ENCODE data around the gene GGPS1. TPM values are rescaled to one million over a fixed set of nuclear protein-coding genes. Genes with fewer than 3 reads are reported as not detected.
"Not testable (repeated sequence)": the region's sequence is repeated elsewhere in the genome, so short reads cannot be mapped to it uniquely, and the experiment has no call there.

GGPS1 gene
- total and polyA plus RNA-seq, 2 of the 8 experiments (the other 6 are each of a cell fraction or from before 2014, with no cell fraction given) = 20.9 to 43.6 TPM

DNA sequence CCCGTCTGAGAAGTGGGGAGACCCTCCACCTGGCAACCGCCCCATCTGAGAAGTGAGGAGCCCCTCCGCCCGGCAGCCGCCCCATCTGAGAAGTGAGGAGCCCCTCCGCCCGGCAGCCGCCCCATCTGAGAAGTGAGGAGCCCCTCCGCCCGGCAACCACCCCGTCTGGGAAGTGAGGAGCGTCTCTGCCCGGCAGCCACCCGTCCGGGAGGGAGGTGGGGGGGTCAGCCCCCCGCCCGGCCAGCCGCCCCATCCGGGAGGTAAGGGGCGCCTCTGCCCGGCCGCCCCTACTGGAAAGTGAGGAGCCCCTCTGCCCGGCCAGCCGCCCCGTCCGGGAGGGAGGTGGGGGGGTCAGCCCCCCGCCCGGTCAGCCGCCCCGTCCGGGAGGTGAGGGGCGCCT lies 19.2 kb upstream of the GGPS1 start:
- no CpG with 5 or more reads among the region's 32 CpGs for WGBS, 2 experiments (ENCODE audit: extremely low coverage in 1 of 2, insufficient coverage in 1 of 2, insufficient read length in 1 of 2, insufficient replicate concordance in 2 of 2, low coverage in 1 of 2, low lambda C conversion rate in 2 of 2, missing lambda C conversion rate in 1 of 2)
- CTCF ChIA-PET (ENCODE audit: partially characterized antibody); H4K8ac ChIP-seq (ENCODE audit: extremely low read depth, insufficient read depth, low read length); H4K5ac ChIP-seq (ENCODE audit: insufficient read length, low read depth, low read length); H3K27me3 ChIP-seq (replicated peaks in 1 of 4; ENCODE audit: control insufficient read depth in 3 of 4, extremely low read depth in 1 of 4, insufficient read depth in 3 of 4, low read length in 3 of 4); FAIRE-seq; POLR2A ChIA-PET (ENCODE audit: partially characterized antibody); H2AFZ ChIP-seq (ENCODE audit: low read length); H2BK15ac ChIP-seq (ENCODE audit: low read length); H3K18ac ChIP-seq (ENCODE audit: extremely low read depth, low read length); H3K14ac ChIP-seq (ENCODE audit: insufficient read length); H4K91ac ChIP-seq (replicated peaks; ENCODE audit: insufficient read length, low read length); H4K20me1 ChIP-seq (replicated peaks in 1 of 2; ENCODE audit: control insufficient read depth in 1 of 2, insufficient read depth in 2 of 2, low read length in 2 of 2); H3K4me3 ChIP-seq (ENCODE audit: extremely low read depth in 1 of 4, insufficient read depth in 2 of 4, low read depth in 3 of 4, low read length in 4 of 4); H3K9ac ChIP-seq (replicated peaks in 1 of 4; ENCODE audit: extremely low read depth in 1 of 4, low read depth in 3 of 4, low read length in 3 of 4); H3K27ac ChIP-seq (ENCODE audit: low read depth, low read length); H3K36me3 ChIP-seq (ENCODE audit: control insufficient read depth in 2 of 4, insufficient read depth in 4 of 4, low read length in 3 of 4); H3K23me2 ChIP-seq (ENCODE audit: low read depth, low read length); H2BK5ac ChIP-seq (ENCODE audit: low read depth, low read length); H3K4me1 ChIP-seq (replicated peaks in 1 of 4; ENCODE audit: control insufficient read depth in 3 of 4, insufficient read depth in 4 of 4, low read length in 3 of 4); H3K4me2 ChIP-seq (ENCODE audit: insufficient read depth in 1 of 2, low read depth in 2 of 2, low read length in 2 of 2); H3K79me1 ChIP-seq (ENCODE audit: low read depth, low read length); H2BK12ac ChIP-seq (ENCODE audit: low read depth, low read length); H3K56ac ChIP-seq (replicated peaks; ENCODE audit: insufficient read length, low read depth, low read length); H2BK120ac ChIP-seq (replicated peaks; ENCODE audit: low read depth, low read length); H3K9me3 ChIP-seq (ENCODE audit: insufficient read depth in 2 of 2, low read depth in 1 of 2, low read length in 1 of 2); DNase-seq (ENCODE audit: low read depth in 1 of 2, low spot score in 2 of 2); H3K4ac ChIP-seq (replicated peaks; ENCODE audit: insufficient read length, low read depth, low read length); H2BK20ac ChIP-seq (ENCODE audit: low read length); H2AK5ac ChIP-seq (ENCODE audit: low read depth, low read length); H3K23ac ChIP-seq (ENCODE audit: insufficient read length): not testable (repeated sequence)
- peaks cover 19 to 85% of the 10 kb centered on the region in 2 experiments for H3K79me2 ChIP-seq (ENCODE audit: control insufficient read depth in 1 of 2, insufficient read depth in 2 of 2, low read length in 2 of 2)

Measured in H1 (cell line).